NB4 (cell line): ENCODE measurements around the gene TRPV3.

Experiments
- CTCF ChIP-seq: IDR thresholded peaks from one replicate; pipeline ENCODE4 v1.5.1; 2012; ENCODE audit warnings: low read depth, low read length
- MAX ChIP-seq: IDR thresholded peaks from 2 replicates; pipeline ENCODE4 v1.6.1; 2011; ENCODE audit warnings: low read depth, low read length
- MYC ChIP-seq: IDR thresholded peaks from 2 replicates; pipeline ENCODE4 v1.6.1; 2011; ENCODE audit warnings: low read depth, low read length
- POLR2A ChIP-seq: IDR thresholded peaks from 2 replicates; pipeline ENCODE4 v1.6.1; 2011; ENCODE audit warnings: mild to moderate bottlenecking; ENCODE audit not compliant: insufficient read length; ENCODE audit errors: extremely low read depth

- TF ChIP-seq POLR2A (no peak), CTCF (no peak), MYC (no peak), MAX (no peak)
These were observed 20.9 kb downstream of the TRPV3 start for GRCh38 chr17:3536716-3537115.
